ENCODE data around the gene SLC16A6.
"Not testable (repeated sequence)": the region's sequence is repeated elsewhere in the genome, so short reads cannot be mapped to it uniquely, and the experiment has no call there.

SLC16A6 gene

DNA sequence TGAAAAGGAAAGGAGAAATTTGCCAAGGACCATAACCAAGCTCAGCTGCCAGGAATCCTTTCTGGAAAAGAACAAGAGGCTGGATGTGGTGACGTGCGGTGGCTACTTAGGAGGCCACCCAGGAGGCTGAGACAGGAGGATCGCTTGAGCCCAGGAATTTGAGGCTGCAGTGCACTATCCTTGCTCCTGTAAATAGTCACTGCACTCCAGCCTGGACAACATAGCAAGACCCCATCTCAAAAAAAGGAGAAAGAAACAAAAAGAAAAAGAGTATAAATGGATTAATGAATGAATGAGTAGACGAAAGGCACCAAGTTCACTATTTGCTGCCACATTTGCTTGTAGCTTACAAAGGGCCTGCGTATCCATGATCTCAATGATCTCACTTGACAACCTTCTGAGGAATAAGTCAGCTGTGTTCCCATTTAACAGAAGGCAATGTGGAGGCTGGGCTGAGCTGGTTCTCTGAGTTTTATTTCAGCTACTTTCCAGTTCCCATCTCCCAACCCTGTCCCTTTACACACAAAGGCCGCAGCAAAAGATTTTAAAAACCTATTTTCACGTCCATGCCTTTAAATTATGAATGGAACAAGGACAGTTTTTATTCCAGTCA lies 30.1 kb upstream of the SLC16A6 start:
- H3K9me3 Mint-ChIP-seq = no peaks in the 10 kb centered on the region
- peak overlapping the region; percentile 82 for H3K27ac Mint-ChIP-seq
- peaks cover 52% of the 10 kb centered on the region for H3K4me1 Mint-ChIP-seq (ENCODE audit: low read depth)
- no peak overlapping the region for H3K4me3 Mint-ChIP-seq
- H3K36me3 Mint-ChIP-seq (ENCODE audit: low read depth) = no peaks in the 10 kb centered on the region
- H3K27me3 Mint-ChIP-seq = no peaks in the 10 kb centered on the region
- intact Hi-C loops (cut with micrococcal nuclease) = loop anchor here (5.0 kb wide), 1 partner anchor 34 kb away; no protein-coding TSS in a partner anchor

DNA sequence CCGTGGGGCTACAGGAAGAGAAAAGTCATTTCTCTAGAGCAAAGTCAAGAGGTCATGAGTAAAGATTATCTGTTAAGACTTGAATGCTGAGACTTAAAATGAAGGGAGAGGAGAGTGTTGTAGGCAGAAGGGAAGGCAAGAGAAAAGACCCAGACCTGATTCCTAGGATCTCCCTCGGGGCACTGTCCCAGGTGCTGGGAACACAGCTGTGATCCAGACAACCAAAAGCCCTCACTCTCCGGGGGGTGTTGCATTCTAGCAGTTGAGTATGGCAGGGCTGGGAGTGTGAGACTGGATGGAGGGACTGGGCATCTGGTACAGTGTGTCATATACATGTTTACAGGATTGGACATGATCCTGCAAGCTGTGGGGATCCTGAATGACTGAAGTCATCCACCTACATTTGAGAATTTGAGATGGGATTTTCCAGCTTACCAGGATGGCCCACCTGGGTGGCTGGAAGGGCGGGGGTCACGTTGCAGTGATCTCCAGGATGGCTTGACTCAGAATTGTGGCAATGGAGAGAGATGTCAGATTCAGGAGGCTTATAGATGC lies 29.5 kb upstream of the SLC16A6 start:
- Mint-ChIP-seq H3K27me3 (no peaks in the 10 kb centered on the region), H3K4me1 (ENCODE audit: low read depth) (peaks cover 51% of the 10 kb centered on the region)

DNA sequence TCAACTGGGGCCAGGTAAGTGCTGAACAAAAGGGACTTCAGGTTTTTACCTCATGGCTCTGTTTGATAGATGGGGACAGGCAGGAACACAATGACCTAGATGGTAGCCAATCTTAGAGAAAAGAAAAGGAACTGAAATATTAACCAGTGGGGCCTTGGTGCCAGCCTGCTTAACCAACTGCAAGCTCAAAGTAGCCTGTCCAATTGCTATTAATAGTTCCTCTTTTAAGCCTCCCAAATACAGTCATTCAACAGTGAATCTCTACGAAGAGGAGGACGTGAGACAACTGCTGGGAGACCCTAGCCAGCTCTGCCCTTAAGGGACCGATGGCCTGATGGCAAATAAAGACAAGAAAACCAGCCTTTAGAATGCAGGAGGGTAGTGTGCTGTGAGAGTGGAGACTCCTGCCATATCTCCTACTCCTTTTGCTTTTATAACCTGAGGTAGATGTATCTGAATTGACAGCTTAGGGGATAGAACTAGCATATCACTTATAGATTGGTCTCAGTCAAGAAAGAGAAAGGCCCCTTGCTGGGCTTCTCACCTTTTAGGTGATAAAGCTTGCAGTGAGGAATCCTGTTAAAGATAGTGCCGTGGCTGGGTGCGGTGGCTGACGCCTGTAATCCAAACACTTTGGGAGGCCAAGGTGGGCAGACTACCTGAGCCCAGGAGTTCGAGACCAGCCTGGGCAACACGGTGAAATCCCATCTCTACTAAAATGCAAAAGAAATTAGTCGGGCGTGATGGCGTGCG lies 28.7 kb upstream of the SLC16A6 start:
- no peaks in the 10 kb centered on the region for H3K36me3 Mint-ChIP-seq (ENCODE audit: low read depth)
- no peak overlapping the region for H3K4me3 Mint-ChIP-seq
- intact Hi-C loops (cut with micrococcal nuclease) = loop anchor here (5.0 kb wide), 1 partner anchor 32 kb away; no protein-coding TSS in a partner anchor
- peaks cover 58% of the 10 kb centered on the region for H3K4me1 Mint-ChIP-seq (ENCODE audit: low read depth)
- no peaks in the 10 kb centered on the region for H3K27me3 Mint-ChIP-seq
- H3K9me3 Mint-ChIP-seq = no peaks in the 10 kb centered on the region
- H3K27ac Mint-ChIP-seq = peak overlapping the region; percentile 82

More for the DNA sequence above, 29.5 kb upstream of the SLC16A6 start:
- intact Hi-C loops (cut with micrococcal nuclease) = loop anchor here (5.0 kb wide), 1 partner anchor 33 kb away; no protein-coding TSS in a partner anchor
- Mint-ChIP-seq H3K9me3 (no peaks in the 10 kb centered on the region), H3K36me3 (ENCODE audit: low read depth) (no peaks in the 10 kb centered on the region), H3K4me3 (no peak overlapping the region), H3K27ac (peak overlapping the region; percentile 82)

DNA sequence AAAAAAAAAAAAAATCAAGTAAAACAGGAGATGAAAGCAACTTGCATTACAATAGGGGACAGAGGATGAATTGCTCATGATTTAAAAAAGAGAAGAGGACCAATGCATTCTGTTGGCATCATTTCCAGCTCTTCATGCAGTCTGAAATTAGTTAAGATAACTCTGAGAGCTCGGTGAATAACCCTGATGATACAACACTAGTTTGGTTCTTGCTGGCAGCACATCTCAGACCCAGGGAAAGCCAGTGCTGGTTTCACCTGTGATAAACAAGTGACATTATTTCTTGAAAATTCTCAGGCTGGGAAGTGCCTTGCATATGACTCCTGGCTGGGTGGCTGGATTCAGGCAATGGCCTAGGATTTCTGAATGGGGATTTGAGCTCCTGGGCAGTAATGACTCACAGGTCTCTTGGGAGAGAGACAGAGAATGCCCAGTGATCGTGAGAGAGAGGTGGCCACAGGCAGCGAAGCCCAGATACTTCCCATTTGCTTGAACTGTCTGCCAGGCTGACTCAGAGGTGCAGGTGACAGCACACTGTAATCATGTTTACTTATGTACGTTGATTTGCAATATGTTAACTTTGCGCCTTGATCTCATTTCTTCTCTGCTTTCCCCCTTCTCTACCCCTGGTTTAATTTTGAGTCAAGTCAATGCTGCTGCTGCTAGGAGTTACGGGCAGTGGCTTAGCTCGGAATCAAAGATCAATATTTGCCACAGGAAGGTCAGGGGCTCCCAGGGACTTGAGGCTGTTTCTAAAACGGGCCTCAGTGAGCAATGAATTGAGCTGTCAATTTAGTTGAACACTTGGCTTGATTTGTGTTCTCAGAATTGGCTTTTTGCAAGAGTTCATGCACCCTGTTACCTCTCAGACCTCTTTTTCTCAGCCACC lies 27.4 kb upstream of the SLC16A6 start:
- no peak overlapping the region for H3K4me3 Mint-ChIP-seq
- no peaks in the 10 kb centered on the region for H3K9me3 Mint-ChIP-seq
- no peaks in the 10 kb centered on the region for H3K36me3 Mint-ChIP-seq (ENCODE audit: low read depth)
- intact Hi-C loops (cut with micrococcal nuclease) = no loop called here
- H3K27ac Mint-ChIP-seq = peak overlapping the region; percentile 82
- peaks cover 68% of the 10 kb centered on the region for H3K4me1 Mint-ChIP-seq (ENCODE audit: low read depth)
- H3K27me3 Mint-ChIP-seq = no peaks in the 10 kb centered on the region

DNA sequence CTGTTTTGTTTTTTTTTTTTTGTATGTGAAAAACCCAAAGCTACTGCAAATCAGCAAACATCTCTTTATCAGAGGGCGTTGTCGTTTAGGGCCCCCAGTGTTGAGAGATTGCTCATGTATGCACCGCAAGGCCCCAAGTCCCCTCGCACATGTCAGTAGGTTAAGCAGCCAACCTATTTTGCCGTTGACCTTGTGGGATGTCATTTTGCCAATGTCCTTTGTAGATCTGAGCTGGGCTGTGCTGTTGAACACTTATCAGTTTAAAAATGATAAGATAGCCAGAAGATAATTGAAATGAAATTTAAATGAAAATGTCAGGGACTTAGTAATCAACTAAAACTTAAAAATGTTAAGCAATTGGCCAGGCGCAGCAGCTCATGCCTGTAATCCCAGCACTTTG lies 26.5 kb upstream of the SLC16A6 start:
- Mint-ChIP-seq H3K4me3 (no peak overlapping the region), H3K9me3 (no peaks in the 10 kb centered on the region), H3K4me1 (ENCODE audit: low read depth) (peaks cover 77% of the 10 kb centered on the region), H3K36me3 (ENCODE audit: low read depth) (no peaks in the 10 kb centered on the region), H3K27ac (peak overlapping the region; percentile 82), H3K27me3 (no peaks in the 10 kb centered on the region)
- intact Hi-C loops (cut with micrococcal nuclease) = no loop called here

DNA sequence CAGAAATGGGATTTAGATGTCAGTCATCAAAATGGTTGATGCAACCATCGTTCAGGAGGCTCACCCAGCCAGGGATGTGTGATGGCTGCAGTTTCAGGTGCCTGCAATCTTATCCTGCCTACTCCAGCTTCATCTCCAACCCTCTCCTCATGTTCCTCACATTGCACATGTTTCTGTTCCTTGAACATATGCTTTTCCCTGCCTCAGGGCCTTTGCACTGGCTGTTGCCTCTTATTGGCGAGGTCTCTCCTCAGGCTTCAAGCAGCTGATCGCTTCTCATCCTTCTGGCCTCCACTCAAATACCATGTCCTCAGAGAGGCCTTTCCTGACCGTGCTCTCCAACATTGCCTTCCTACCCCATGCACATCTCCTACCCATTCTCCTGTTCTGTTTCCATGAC lies 25.0 kb upstream of the SLC16A6 start:
- H3K27me3 Mint-ChIP-seq = no peaks in the 10 kb centered on the region
- H3K9me3 Mint-ChIP-seq = no peaks in the 10 kb centered on the region
- peaks cover 89% of the 10 kb centered on the region for H3K4me1 Mint-ChIP-seq (ENCODE audit: low read depth)
- no peak overlapping the region for H3K4me3 Mint-ChIP-seq
- intact Hi-C loops (cut with micrococcal nuclease) = no loop called here
- peak overlapping the region; percentile 85 for H3K27ac Mint-ChIP-seq
- H3K36me3 Mint-ChIP-seq (ENCODE audit: low read depth) = peaks cover 5% of the 10 kb centered on the region

DNA sequence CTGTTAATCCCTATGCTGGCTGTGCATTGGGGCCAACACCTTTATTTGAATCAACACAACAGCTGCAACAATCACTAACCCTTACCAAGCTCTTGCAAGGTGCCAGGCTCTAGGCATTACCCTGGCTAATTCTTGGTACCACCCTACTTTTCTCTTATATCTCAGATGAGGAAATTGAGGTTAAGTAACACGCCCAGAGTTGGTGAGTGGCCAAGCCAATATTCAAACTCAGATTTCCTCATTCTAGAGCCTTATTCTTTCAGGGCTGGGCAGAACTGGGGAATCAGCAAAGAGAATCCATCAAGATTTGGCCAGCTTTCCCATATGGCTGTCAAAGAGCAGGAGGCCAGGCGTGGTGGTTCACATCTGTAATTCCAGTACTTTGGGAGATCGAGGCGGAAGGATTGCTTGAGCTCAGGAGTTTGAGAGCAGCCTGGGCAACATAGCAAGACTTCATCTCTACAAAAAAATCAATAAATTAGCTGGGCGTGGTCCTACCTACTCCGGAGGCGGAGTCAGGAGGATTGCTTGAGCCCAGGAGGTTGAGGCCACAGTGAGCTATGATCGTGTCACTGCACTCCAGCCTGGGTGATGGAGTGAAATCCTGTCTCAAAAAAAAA lies 24.1 kb upstream of the SLC16A6 start:
- H3K4me3 Mint-ChIP-seq = no peak overlapping the region
- H3K36me3 Mint-ChIP-seq (ENCODE audit: low read depth) = peaks cover 6% of the 10 kb centered on the region
- intact Hi-C loops (cut with micrococcal nuclease) = no loop called here
- H3K27ac Mint-ChIP-seq = peak overlapping the region; percentile 85
- no peaks in the 10 kb centered on the region for H3K9me3 Mint-ChIP-seq
- peaks cover 89% of the 10 kb centered on the region for H3K4me1 Mint-ChIP-seq (ENCODE audit: low read depth)
- H3K27me3 Mint-ChIP-seq = no peaks in the 10 kb centered on the region

DNA sequence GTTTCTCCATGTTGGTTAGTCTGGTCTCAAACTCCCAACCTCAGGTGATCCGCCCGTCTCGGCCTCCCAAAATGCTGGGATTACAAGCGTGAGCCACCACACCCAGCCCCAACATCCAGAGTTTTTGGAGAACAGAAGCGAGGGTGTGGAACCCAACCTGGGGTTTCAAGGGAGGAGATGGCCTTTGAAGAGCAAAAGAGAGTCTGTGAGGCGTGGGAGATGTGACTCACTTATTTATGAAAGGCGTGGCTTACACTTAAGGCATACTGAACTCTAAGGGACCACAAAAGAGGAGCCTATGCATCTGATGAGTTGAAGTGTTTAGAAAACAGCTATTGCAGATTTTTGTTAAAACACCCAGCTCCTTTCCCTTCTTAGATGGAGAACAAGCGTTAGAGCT lies 19.2 kb upstream of the SLC16A6 start:
- H3K4me3 Mint-ChIP-seq = no peak overlapping the region
- H3K4me1 Mint-ChIP-seq (ENCODE audit: low read depth) = peaks cover 77% of the 10 kb centered on the region
- no peaks in the 10 kb centered on the region for H3K27me3 Mint-ChIP-seq
- H3K9me3 Mint-ChIP-seq = no peaks in the 10 kb centered on the region
- H3K27ac Mint-ChIP-seq = peak overlapping the region; percentile 97
- intact Hi-C loops (cut with micrococcal nuclease) = no loop called here
- H3K36me3 Mint-ChIP-seq (ENCODE audit: low read depth) = peaks cover 28% of the 10 kb centered on the region

DNA sequence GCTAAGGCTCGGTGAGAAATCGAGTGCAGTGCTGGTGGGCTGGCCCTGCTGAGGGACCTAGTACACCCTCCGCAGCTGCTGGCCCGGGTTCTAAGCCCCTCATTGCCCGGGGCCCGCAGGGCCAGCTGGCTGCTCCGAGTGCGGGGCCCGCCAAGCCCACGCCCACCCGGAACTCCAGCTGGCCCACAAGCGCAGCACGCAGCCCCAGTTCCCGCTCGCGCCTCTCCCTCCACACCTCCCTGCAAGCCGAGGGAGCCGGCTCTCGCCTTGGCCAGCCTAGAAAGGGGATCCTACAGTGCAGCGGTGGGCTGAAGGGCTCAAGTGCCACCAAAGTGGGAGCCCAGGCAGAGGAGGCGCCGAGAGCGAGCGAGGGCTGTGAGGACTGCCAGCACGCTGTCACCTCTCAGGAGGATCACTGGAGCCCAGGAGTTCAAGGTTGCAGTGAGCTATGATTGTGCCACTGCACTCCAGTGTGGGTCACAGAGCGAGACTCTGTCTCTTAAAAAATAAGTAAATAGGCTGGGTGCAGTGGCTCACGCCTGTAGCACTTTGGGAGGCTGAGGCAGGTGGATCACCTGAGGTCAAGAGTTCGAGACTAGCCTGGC lies 18.2 kb upstream of the SLC16A6 start:
- H3K9me3 Mint-ChIP-seq; intact Hi-C loops (cut with micrococcal nuclease); H3K4me3 Mint-ChIP-seq; H3K27me3 Mint-ChIP-seq: not testable (repeated sequence)
- Mint-ChIP-seq H3K27ac (peak overlapping the region; percentile 72), H3K4me1 (ENCODE audit: low read depth) (peaks cover 76% of the 10 kb centered on the region), H3K36me3 (ENCODE audit: low read depth) (peaks cover 28% of the 10 kb centered on the region)

DNA sequence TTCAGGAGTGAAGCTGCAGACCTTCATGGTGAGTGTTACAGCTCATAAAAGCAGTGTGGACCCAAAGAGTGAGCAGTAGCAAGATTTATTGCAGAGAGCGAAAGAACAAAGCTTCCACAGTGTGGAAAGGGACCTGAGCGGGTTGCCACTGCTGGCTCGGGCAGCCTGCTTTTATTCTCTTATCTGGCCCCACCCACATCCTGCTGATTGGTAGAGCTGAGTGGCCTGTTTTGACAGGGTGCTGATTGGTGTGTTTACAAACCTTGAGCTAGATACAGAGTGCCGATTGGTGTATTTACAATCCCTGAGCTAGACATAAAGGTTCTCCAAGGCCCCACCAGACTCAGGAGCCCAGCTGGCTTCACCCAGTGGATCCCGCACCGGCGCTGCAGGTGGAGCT lies 17.6 kb upstream of the SLC16A6 start:
- H3K27ac Mint-ChIP-seq = peak overlapping the region; percentile 72
- H3K36me3 Mint-ChIP-seq (ENCODE audit: low read depth) = peaks cover 28% of the 10 kb centered on the region
- H3K4me3 Mint-ChIP-seq; H3K27me3 Mint-ChIP-seq; intact Hi-C loops (cut with micrococcal nuclease); H3K9me3 Mint-ChIP-seq: not testable (repeated sequence)
- peaks cover 70% of the 10 kb centered on the region for H3K4me1 Mint-ChIP-seq (ENCODE audit: low read depth)

DNA sequence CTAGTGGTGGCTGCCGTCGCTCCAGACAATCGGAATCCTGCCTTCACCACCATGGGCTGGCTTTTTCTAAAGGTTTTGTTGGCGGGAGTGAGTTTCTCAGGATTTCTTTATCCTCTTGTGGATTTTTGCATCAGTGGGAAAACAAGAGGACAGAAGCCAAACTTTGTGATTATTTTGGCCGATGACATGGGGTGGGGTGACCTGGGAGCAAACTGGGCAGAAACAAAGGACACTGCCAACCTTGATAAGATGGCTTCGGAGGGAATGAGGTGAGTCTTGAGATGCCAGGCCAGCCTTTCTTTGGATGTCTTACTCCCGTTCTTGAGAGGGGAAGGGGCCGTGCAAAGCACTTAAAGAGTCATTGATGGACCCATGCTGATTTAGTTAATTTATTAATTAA lies 16.5 kb upstream of the SLC16A6 start:
- Mint-ChIP-seq H3K27me3 (no peaks in the 10 kb centered on the region), H3K4me3 (no peak overlapping the region), H3K27ac (peak overlapping the region; percentile 19), H3K9me3 (no peaks in the 10 kb centered on the region), H3K36me3 (ENCODE audit: low read depth) (peaks cover 28% of the 10 kb centered on the region), H3K4me1 (ENCODE audit: low read depth) (peaks cover 64% of the 10 kb centered on the region)
- intact Hi-C loops (cut with micrococcal nuclease) = no loop called here

DNA sequence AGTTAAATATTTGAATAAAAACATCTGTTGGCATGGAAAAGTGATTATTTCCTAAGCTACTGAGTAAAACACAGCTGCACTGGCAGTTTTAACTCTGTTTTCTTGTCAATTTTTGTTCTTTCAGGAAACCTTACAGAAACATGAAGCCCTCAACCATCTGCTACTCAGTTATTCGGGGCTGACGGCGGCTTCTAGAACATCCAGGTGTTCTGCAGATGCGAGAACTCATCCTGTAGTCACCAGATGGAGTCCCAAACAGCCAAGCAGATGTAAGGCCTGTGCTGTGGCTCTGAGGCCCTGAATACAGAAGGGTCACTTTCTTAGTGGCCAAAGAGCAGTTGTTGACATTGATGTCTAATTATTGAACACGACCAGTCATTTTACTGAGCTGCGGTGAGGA lies 15.9 kb upstream of the SLC16A6 start:
- H3K36me3 Mint-ChIP-seq (ENCODE audit: low read depth) = peaks cover 28% of the 10 kb centered on the region
- H3K27ac Mint-ChIP-seq = peak overlapping the region; percentile 19
- H3K4me3 Mint-ChIP-seq = no peak overlapping the region
- no peaks in the 10 kb centered on the region for H3K9me3 Mint-ChIP-seq
- peaks cover 64% of the 10 kb centered on the region for H3K4me1 Mint-ChIP-seq (ENCODE audit: low read depth)
- H3K27me3 Mint-ChIP-seq = no peaks in the 10 kb centered on the region
- intact Hi-C loops (cut with micrococcal nuclease) = no loop called here

DNA sequence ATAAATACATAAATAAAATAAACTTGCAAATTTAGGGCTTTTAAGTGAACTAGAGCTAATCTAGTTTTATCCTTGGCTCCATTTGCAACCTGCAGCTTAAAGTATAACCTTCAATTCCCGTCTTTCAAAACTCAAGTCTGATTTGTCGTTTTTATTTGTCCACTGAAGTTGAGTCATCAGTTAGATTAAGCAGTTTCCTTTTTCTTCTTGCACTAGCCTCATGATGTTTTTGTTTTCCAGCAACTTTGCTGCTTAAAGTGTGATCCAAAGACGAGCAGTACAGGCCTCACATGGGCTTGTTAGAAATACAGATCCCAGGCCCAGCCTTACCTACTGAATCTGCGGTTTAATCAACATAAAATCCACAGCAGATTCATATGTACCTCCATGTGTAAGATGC lies 14.2 kb upstream of the SLC16A6 start:
- Mint-ChIP-seq H3K27me3 (no peaks in the 10 kb centered on the region), H3K27ac (peak overlapping the region; percentile 43), H3K4me1 (ENCODE audit: low read depth) (peaks cover 52% of the 10 kb centered on the region), H3K36me3 (ENCODE audit: low read depth) (peaks cover 22% of the 10 kb centered on the region), H3K4me3 (no peak overlapping the region), H3K9me3 (no peaks in the 10 kb centered on the region)
- intact Hi-C loops (cut with micrococcal nuclease) = no loop called here

Measured in dendritic cell treated with granulocyte-macrophage colony-stimulating factor and Interleukin-4, amounts not matched to agents 40 ng/mL and 50 ng/mL, for 4 days (primary cell).